Activated CD8-positive, alpha-beta T cell treated with anti-CD3 and anti-CD28 coated beads for 36 hours (primary cell): ENCODE results near the gene DOCK2. TPM values are rescaled to one million over a fixed set of nuclear protein-coding genes. Genes with fewer than 3 reads are reported as not detected.

Experiments
- ATAC-seq: fragments of 200-7000 bp; cut with Tn5 transposase; one replicate; pipeline ENCODE4 v1.10.0; 2021; ENCODE audit warnings: mild to moderate bottlenecking, moderate library complexity
- CTCF ChIA-PET: fragments of 350-600 bp; sonication (Branson Sonifier 250); formaldehyde crosslinking; loops from one replicate; lab custom pipeline; 2021; ENCODE audit warnings: antibody characterized with exemption; lab: Charles Lee
- POLR2A ChIA-PET: fragments of 350-600 bp; sonication (Branson Sonifier 250); formaldehyde crosslinking; loops from one replicate; lab custom pipeline; 2021; ENCODE audit warnings: antibody characterized with exemption; lab: Charles Lee
- DNase-seq: peaks from one replicate; pipeline ENCODE4 v3.0.0-alpha.2; 2020
- H3K27ac Mint-ChIP-seq: one replicate; pipeline ENCODE4 v1.8.0; 2021; ENCODE audit warnings: mild to moderate bottlenecking, mixed read lengths
- H3K27me3 Mint-ChIP-seq: one replicate; pipeline ENCODE4 v1.8.0; 2021; ENCODE audit warnings: mixed read lengths
- H3K36me3 Mint-ChIP-seq: one replicate; pipeline ENCODE4 v1.8.0; 2021; ENCODE audit warnings: low read depth, mixed read lengths
- H3K4me1 Mint-ChIP-seq: one replicate; pipeline ENCODE4 v1.8.0; 2021; ENCODE audit warnings: low read depth, mixed read lengths
- H3K4me3 Mint-ChIP-seq: one replicate; pipeline ENCODE4 v1.8.0; 2021; ENCODE audit warnings: mild to moderate bottlenecking, moderate library complexity, mixed read lengths
- H3K9me3 Mint-ChIP-seq: one replicate; pipeline ENCODE4 v1.8.0; 2021; ENCODE audit warnings: mixed read lengths
- intact Hi-C: fragments of 100-400 bp; cut with micrococcal nuclease; formaldehyde crosslinking; loops from one replicate; pipeline ENCODE4 v1.10.0; 2022
- total RNA-seq, 2 experiments: library from RNA; stranded (reverse); gene quantifications; one replicate each; pipeline ENCODE4 v1.2.3, GENCODE V29; 2021
- TF ChIP-seq, protein P1 (sequence below): fragments of 200-600 bp; IDR thresholded peaks from one replicate; pipeline ENCODE4 v1.8.0; 2022; ENCODE audit warnings: antibody characterized with exemption, mild to moderate bottlenecking

DOCK2 gene
- total RNA-seq, 2 experiments from 2014 or later, result 180 to 181 TPM

DNA sequence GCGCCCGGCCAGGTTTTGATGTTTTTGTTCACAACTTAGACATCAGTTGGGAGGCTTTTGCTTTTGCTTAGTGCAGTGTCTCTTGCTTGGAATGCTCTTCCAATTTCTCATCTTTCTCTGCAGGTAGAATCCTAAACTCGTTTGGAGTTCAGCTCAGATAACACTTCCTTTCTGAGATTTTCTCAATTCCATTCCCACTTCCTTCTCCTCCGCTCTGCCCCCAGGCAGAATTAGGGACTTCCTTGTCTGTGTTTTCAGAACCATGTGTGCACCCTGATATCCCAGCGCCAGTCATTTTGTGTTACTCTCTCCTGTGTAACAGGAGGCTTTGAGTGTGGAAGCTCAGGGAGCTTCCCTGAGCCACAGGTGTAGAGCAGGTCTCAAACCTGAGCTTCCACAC is 172.2 kb downstream of the DOCK2 start:
- intact Hi-C loops, result no loop called here
- H3K27me3 Mint-ChIP-seq, result no peaks in the 10 kb centered on the region
- no peak for DNase-seq
- no peak overlapping the region for H3K4me3 Mint-ChIP-seq
- ATAC-seq, result no peak
- no peak overlapping the region for H3K27ac Mint-ChIP-seq
- H3K36me3 Mint-ChIP-seq, result peaks cover 59% of the 10 kb centered on the region
- H3K4me1 Mint-ChIP-seq, result peaks cover 28% of the 10 kb centered on the region
- TF ChIP-seq, protein P1, sequence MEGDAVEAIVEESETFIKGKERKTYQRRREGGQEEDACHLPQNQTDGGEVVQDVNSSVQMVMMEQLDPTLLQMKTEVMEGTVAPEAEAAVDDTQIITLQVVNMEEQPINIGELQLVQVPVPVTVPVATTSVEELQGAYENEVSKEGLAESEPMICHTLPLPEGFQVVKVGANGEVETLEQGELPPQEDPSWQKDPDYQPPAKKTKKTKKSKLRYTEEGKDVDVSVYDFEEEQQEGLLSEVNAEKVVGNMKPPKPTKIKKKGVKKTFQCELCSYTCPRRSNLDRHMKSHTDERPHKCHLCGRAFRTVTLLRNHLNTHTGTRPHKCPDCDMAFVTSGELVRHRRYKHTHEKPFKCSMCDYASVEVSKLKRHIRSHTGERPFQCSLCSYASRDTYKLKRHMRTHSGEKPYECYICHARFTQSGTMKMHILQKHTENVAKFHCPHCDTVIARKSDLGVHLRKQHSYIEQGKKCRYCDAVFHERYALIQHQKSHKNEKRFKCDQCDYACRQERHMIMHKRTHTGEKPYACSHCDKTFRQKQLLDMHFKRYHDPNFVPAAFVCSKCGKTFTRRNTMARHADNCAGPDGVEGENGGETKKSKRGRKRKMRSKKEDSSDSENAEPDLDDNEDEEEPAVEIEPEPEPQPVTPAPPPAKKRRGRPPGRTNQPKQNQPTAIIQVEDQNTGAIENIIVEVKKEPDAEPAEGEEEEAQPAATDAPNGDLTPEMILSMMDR, result no peak
- ChIA-PET POLR2A (no interaction called here), CTCF (interaction anchor here (0.9 kb wide), 1 partner anchor 262 kb away, joined by 3 read pairs; no protein-coding TSS in a partner anchor)
- no peaks in the 10 kb centered on the region for H3K9me3 Mint-ChIP-seq

DNA sequence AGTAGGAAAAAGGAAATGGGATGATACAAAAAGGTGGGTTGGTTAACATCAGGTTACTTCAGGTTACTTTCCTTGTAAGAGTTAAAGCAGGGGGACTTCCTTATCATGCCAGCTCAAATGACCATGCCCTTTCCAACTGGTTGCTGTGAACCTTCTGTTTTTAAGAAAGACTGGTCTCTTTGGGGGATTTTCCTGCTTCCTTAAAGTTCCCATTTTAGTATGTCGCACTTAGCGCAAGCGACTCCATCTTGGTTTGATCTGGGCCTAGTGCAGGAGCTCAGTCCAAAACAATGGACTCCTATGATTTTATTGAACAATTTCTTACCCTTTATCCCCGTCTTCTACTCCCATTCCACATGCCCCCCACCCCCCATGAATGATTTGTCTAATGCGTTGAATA is 173.4 kb downstream of the DOCK2 start:
- TF ChIP-seq, protein P1, result no peak
- DNase-seq, result no peak
- Mint-ChIP-seq H3K27ac (peak overlapping the region; percentile 27), H3K36me3 (peaks cover 50% of the 10 kb centered on the region), H3K9me3 (no peaks in the 10 kb centered on the region), H3K4me3 (no peak overlapping the region), H3K27me3 (no peaks in the 10 kb centered on the region), H3K4me1 (peaks cover 16% of the 10 kb centered on the region)
- ChIA-PET CTCF (no interaction called here), POLR2A (no interaction called here)
- intact Hi-C loops, result no loop called here
- no peak for ATAC-seq

DNA sequence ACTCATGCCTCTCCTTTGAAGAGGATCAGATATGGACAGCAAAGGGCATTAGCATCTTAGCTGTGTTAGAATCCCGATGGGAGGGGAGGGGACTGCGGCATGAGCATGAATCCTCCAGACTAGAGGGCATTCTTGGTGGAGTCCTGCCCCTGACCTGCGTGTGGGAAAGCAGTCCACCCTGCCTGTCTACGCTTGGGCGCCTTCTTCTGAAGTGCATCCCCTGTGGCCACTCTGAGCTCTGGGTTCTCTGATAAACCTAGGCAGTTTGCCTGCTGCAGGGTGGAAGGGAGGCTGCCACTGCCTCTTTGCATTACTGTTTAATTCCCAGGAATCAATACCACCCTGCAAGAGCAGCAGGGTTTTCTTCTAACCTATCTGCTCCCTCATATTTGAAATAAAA is 173.9 kb downstream of the DOCK2 start:
- TF ChIP-seq, protein P1, result no peak
- H3K36me3 Mint-ChIP-seq, result peaks cover 50% of the 10 kb centered on the region
- no peaks in the 10 kb centered on the region for H3K9me3 Mint-ChIP-seq
- no peak for DNase-seq
- no peaks in the 10 kb centered on the region for H3K27me3 Mint-ChIP-seq
- H3K27ac Mint-ChIP-seq, result no peak overlapping the region
- peaks cover 11% of the 10 kb centered on the region for H3K4me1 Mint-ChIP-seq
- CTCF ChIA-PET, result no interaction called here
- POLR2A ChIA-PET, result no interaction called here
- intact Hi-C loops, result no loop called here
- ATAC-seq, result no peak
- H3K4me3 Mint-ChIP-seq, result no peak overlapping the region

DNA sequence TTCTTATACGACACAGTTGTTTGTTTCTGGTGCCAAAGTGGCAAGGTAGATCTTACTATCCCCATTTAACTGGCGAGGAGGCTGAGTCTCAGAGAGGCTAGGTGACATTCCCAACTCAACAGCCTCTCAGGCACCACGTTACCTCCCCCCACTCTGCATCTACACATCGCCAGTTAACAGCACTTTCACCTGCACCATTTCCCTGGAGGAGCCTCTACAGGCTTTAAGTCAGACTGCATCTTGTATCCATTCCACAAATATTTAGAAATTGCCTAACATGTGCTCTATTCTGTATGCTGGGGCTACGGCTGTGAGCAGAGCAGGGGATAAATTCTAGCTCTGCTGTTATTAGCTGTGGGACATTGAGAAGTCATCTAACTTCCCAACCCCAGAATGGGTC is 174.6 kb downstream of the DOCK2 start:
- TF ChIP-seq, protein P1, result no peak
- ChIA-PET CTCF (no interaction called here), POLR2A (no interaction called here)
- no peak for ATAC-seq
- Mint-ChIP-seq H3K27ac (no peak overlapping the region), H3K9me3 (no peaks in the 10 kb centered on the region), H3K4me3 (no peak overlapping the region), H3K27me3 (no peaks in the 10 kb centered on the region), H3K36me3 (peaks cover 51% of the 10 kb centered on the region), H3K4me1 (peaks cover 11% of the 10 kb centered on the region)
- DNase-seq, result no peak
- intact Hi-C loops, result no loop called here

DNA sequence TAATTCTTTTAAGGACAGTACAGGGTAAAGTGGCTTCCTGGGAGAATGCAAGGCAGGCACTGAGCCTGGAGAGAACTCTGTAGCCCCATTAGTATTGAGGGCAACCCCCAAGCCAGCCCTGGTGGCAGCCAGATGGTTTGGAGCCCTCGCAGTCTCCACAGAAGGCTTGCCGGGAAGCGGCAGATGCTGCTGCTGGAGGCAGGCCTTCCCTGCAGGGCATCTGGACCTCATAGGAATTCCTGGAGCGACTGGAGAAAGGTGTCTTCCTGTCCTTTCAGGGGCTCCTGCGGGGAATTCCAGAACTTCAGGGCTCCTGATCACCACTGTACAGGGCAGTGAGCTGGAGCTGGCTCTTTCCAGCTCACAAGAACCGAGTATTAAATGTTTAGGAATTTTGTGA is 175.7 kb downstream of the DOCK2 start:
- ATAC-seq (no peak), DNase-seq (no peak)
- CTCF ChIA-PET, result no interaction called here
- H3K9me3 Mint-ChIP-seq, result no peaks in the 10 kb centered on the region
- H3K36me3 Mint-ChIP-seq, result peaks cover 58% of the 10 kb centered on the region
- H3K4me3 Mint-ChIP-seq, result no peak overlapping the region
- TF ChIP-seq, protein P1, result no peak
- POLR2A ChIA-PET, result no interaction called here
- H3K4me1 Mint-ChIP-seq, result peaks cover 11% of the 10 kb centered on the region
- H3K27me3 Mint-ChIP-seq, result no peaks in the 10 kb centered on the region
- intact Hi-C loops, result no loop called here
- H3K27ac Mint-ChIP-seq, result no peak overlapping the region
